Smooth muscle cell (in vitro differentiated cells): ENCODE measurements around the gene GALC. TPM values are rescaled to one million over a fixed set of nuclear protein-coding genes. Genes with fewer than 3 reads are reported as not detected.

Experiments
- DNase-seq: peaks from one replicate; lab custom pipeline; 2025; ENCODE audit not compliant: unreplicated experiment; lab: John Stamatoyannopoulos, UW
- H2AFZ ChIP-seq: fragments of 200-600 bp; sonication (generic); 2 replicates; pipeline ENCODE4 v1.6.0; 2016; ENCODE audit warnings: antibody characterized with exemption, low read depth, mild to moderate bottlenecking
- H3F3A ChIP-seq: fragments of 200-600 bp; sonication (generic); 2 replicates; pipeline ENCODE4 v1.6.0; 2017; ENCODE audit warnings: antibody characterized with exemption, low read depth
- H3K27ac ChIP-seq: fragments of 200-600 bp; sonication (generic); 2 replicates; pipeline ENCODE4 v1.5.1; 2016; ENCODE audit warnings: low read depth, mild to moderate bottlenecking
- H3K27me3 ChIP-seq: fragments of 200-600 bp; sonication (generic); 2 replicates; pipeline ENCODE4 v1.6.1; 2016; ENCODE audit warnings: low read depth, mild to moderate bottlenecking
- H3K36me3 ChIP-seq: fragments of 200-600 bp; sonication (generic); 2 replicates; pipeline ENCODE4 v1.5.1; 2016; ENCODE audit warnings: low read depth
- H3K4me1 ChIP-seq: fragments of 200-600 bp; sonication (generic); 2 replicates; pipeline ENCODE4 v1.5.1; 2016; ENCODE audit warnings: low read depth
- H3K4me2 ChIP-seq: fragments of 200-600 bp; sonication (generic); 2 replicates; pipeline ENCODE4 v1.6.0; 2016; ENCODE audit warnings: mild to moderate bottlenecking
- H3K4me3 ChIP-seq: fragments of 200-600 bp; sonication (generic); 2 replicates; pipeline ENCODE4 v1.5.1; 2016; ENCODE audit warnings: mild to moderate bottlenecking
- H3K79me2 ChIP-seq: fragments of 200-600 bp; sonication (generic); 2 replicates; pipeline ENCODE4 v1.6.0; 2016; ENCODE audit warnings: low read depth, mild to moderate bottlenecking
- H3K9ac ChIP-seq: fragments of 200-600 bp; sonication (generic); 2 replicates; pipeline ENCODE4 v1.6.0; 2016; ENCODE audit warnings: low read depth
- H3K9me3 ChIP-seq: fragments of 200-600 bp; sonication (generic); replicated peaks from 2 replicates; pipeline ENCODE4 v1.5.1; 2016; ENCODE audit warnings: low read depth
- H4K20me1 ChIP-seq: fragments of 200-600 bp; sonication (generic); 2 replicates; pipeline ENCODE4 v1.6.0; 2016; ENCODE audit warnings: low read depth
- CTCF ChIP-seq: fragments of 200-600 bp; sonication (generic); IDR thresholded peaks from 2 replicates; pipeline ENCODE4 v1.5.1; 2017; ENCODE audit warnings: borderline replicate concordance, mild to moderate bottlenecking, antibody characterized with exemption; ENCODE audit not compliant: insufficient read depth, poor library complexity, severe bottlenecking
- WGBS: methylation state at CpG from one replicate; pipeline ENCODE4 v1.1.7; 2016; ENCODE audit warnings: low lambda C conversion rate; 5-methylcytosine and 5-hydroxymethylcytosine counted together
- polyA plus RNA-seq: library from polyadenylated mRNA; unstranded; fragments of >200 nt; fragmentation: Nextera tagmentation; extraction: Ambion mirVana; gene quantifications from 2 replicates; pipeline ENCODE4 v1.2.1, GENCODE V29; 2016
- total RNA-seq: library from RNA; depleted of rRNA; stranded (reverse); fragments of >200 nt; gene quantifications from 2 replicates; pipeline ENCODE4 v1.2.3, GENCODE V29; 2014

The GALC gene
- total and polyA plus RNA-seq, 2 experiments from 2014 or later = 18.6 to 31.0 TPM

DNA sequence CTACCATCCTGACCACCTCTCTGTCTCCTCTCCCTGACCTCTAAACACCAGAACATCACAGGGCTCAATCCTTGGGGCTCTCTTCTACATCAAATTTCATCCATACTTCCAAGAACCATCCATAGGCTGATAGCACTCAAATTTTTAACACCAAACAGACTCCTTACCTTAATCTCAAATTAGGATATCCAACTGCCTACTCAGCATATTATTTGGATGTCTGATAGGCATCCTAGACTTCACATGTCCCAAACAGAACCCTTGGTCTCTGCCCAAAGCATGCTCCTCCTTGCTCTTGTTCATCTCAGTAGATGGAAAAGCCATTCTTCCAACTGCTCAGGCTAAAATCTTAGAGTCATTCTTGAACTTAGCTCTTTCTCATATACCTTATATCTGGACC, 91.3 kb downstream of the GALC start:
- H4K20me1 ChIP-seq = no peaks in the 10 kb centered on the region
- DNase-seq = no peak
- H3K27ac ChIP-seq = no peak overlapping the region
- H3K27me3 ChIP-seq = no peaks in the 10 kb centered on the region
- H3K79me2 ChIP-seq = no peaks in the 10 kb centered on the region
- no peak overlapping the region for H3K9ac ChIP-seq
- H3K9me3 ChIP-seq = no peaks in the 10 kb centered on the region
- no peak overlapping the region for H3K4me3 ChIP-seq
- no peak for TF ChIP-seq CTCF
- no peak overlapping the region for H2AFZ ChIP-seq
- H3K4me2 ChIP-seq = no peak overlapping the region
- no peaks in the 10 kb centered on the region for H3K4me1 ChIP-seq
- H3F3A ChIP-seq = no peaks in the 10 kb centered on the region
- H3K36me3 ChIP-seq = no peaks in the 10 kb centered on the region

DNA sequence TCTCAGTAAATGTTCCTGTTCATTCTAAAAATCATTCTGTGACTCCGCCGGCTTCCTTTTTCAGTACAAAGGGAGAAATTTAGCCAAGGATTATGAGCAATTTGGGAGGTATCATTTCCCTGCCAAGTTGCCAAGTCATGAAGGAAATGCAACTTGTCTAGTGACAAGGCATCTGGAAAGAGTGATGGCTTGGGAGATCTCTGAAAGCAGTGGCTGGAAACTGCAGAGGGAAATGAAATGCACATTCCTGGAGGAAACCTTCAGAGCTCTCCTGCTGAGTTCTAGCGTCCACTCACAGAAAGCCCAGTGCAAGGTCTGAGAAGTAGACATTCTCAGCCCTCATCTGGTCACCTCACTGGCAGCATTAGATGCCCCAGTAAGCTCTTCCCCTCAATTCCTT, 91.7 kb downstream of the GALC start:
- TF ChIP-seq CTCF = no peak
- no peaks in the 10 kb centered on the region for H3K27me3 ChIP-seq
- H3K4me3 ChIP-seq = no peak overlapping the region
- H3K4me1 ChIP-seq = no peaks in the 10 kb centered on the region
- no peaks in the 10 kb centered on the region for H4K20me1 ChIP-seq
- H3K36me3 ChIP-seq = no peaks in the 10 kb centered on the region
- H2AFZ ChIP-seq = no peak overlapping the region
- 90% methylated on average over 3 of the region's 3 CpGs for WGBS
- H3F3A ChIP-seq = no peaks in the 10 kb centered on the region
- H3K9ac ChIP-seq = no peak overlapping the region
- H3K27ac ChIP-seq = no peak overlapping the region
- H3K79me2 ChIP-seq = no peaks in the 10 kb centered on the region
- no peak overlapping the region for H3K4me2 ChIP-seq
- no peak for DNase-seq
- H3K9me3 ChIP-seq = no peaks in the 10 kb centered on the region

DNA sequence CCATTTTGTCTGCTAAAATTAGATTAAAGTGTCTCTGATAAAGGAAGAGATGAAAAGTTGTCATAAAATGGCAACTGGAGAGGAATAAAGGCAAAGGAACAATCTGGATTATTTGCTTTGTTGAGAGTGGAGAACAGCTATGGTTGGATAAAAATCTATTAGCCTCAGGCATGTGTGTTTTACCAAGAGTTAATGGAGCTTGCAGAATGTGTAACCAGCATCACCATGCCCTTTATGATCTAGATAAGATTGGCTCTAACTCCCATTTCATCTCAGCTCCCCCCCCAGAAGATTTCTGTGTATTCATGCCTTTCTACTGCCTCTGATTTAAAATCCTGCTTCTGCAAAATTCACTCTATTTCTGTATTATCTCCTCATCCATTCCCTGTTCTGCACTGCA, 93.8 kb downstream of the GALC start:
- no peaks in the 10 kb centered on the region for H4K20me1 ChIP-seq
- no peak overlapping the region for H3K27ac ChIP-seq
- no peak overlapping the region for H3K4me3 ChIP-seq
- no peaks in the 10 kb centered on the region for H3K4me1 ChIP-seq
- DNase-seq = no peak
- no peaks in the 10 kb centered on the region for H3K79me2 ChIP-seq
- no peaks in the 10 kb centered on the region for H3K27me3 ChIP-seq
- no peaks in the 10 kb centered on the region for H3K9me3 ChIP-seq
- no peaks in the 10 kb centered on the region for H3K36me3 ChIP-seq
- TF ChIP-seq CTCF = no peak
- no peak overlapping the region for H2AFZ ChIP-seq
- H3F3A ChIP-seq = no peaks in the 10 kb centered on the region
- no peak overlapping the region for H3K9ac ChIP-seq
- no peak overlapping the region for H3K4me2 ChIP-seq

DNA sequence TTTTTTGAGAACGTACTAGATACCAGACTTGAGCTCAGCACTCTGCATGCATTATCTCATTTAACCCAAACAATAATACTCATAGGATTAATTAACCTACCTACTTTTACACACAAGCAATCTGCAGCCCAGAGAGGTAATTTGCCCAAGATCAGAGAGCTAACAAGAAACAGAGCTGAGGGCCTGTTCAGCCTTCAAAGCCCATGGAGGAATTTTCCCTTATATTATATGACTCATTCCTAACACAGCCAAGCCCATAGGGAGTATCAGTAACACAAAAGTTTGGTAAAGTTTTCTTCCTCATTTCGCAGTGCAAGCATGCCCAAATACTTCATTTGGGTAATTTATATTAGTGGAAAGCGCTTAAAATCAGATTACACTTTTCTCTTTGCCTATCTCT, 94.7 kb downstream of the GALC start:
- no peak for DNase-seq
- Histone ChIP-seq H3K9me3 (no peaks in the 10 kb centered on the region), H3K79me2 (no peaks in the 10 kb centered on the region), H4K20me1 (no peaks in the 10 kb centered on the region), H3F3A (no peaks in the 10 kb centered on the region), H3K4me2 (no peak overlapping the region), H3K27me3 (no peaks in the 10 kb centered on the region), H3K4me1 (no peaks in the 10 kb centered on the region), H3K27ac (no peak overlapping the region), H3K9ac (no peak overlapping the region), H3K36me3 (no peaks in the 10 kb centered on the region), H3K4me3 (no peak overlapping the region), H2AFZ (no peak overlapping the region)
- 87% methylated on average over 3 of the region's 3 CpGs for WGBS
- no peak for TF ChIP-seq CTCF
